SK-N-SH (cell line): Measurements from ENCODE around the gene PLAU. TPM values are rescaled to one million over a fixed set of nuclear protein-coding genes. Genes with fewer than 3 reads are reported as not detected.

ENCODE experiments used
- CTCF ChIA-PET: fragments of 300-600, 350-600 bp; formaldehyde crosslinking; extraction: SDS; loops from one replicate; lab custom pipeline; 2021; lab: Yijun Ruan, JAX
- POLR2A ChIA-PET: fragments of 350-600 bp; sonication (Branson Sonifier 250); formaldehyde crosslinking; extraction: SDS; loops from one replicate; lab custom pipeline; 2020; ENCODE audit warnings: antibody characterized with exemption, inconsistent platforms; lab: Yijun Ruan, JAX
- DNase-seq: peaks from one replicate; pipeline ENCODE4 v3.0.0; 2012
- H2AFZ ChIP-seq: fragments of 200-600 bp; sonication (generic); 2 replicates; pipeline ENCODE4 v1.8.1; 2016; ENCODE audit warnings: antibody characterized with exemption, mild to moderate bottlenecking, low read depth
- H3F3A ChIP-seq: fragments of 200-600 bp; sonication (generic); replicated peaks from 2 replicates; pipeline ENCODE3; 2016; ENCODE audit warnings: antibody characterized with exemption, mild to moderate bottlenecking; ENCODE audit not compliant: insufficient read depth
- H3K27ac ChIP-seq, 2 experiments: fragments of 200-500 bp in 1 of 2; fragments of 200-600 bp in 1 of 2; sonication (Bioruptor generic) in 1 of 2; sonication (generic), shearing (Covaris generic) in 1 of 2; 2 replicates each; pipeline versions ENCODE4 v1.5.1 to v1.6.1; 2014 to 2016; ENCODE audit warnings: low read depth in 2 of 2, inconsistent platforms in 1 of 2, low read length in 1 of 2, mild to moderate bottlenecking in 1 of 2, mixed read lengths in 1 of 2
- H3K27me3 ChIP-seq: fragments of 200-600 bp; sonication (generic), shearing (Covaris generic); 2 replicates; pipeline ENCODE4 v1.6.1; 2016; ENCODE audit warnings: mixed run types; ENCODE audit not compliant: insufficient read depth
- H3K36me3 ChIP-seq, 2 experiments: fragments of 200-500 bp in 1 of 2; fragments of 200-600 bp in 1 of 2; sonication (Bioruptor generic) in 1 of 2; sonication (generic) in 1 of 2; replicated peaks in 1 of 2; 2 replicates each; pipeline versions ENCODE3 to v1.5.1; 2014 to 2016; ENCODE audit warnings: low read length in 1 of 2, mild to moderate bottlenecking in 1 of 2; ENCODE audit not compliant: insufficient read depth in 2 of 2, control insufficient read depth in 1 of 2
- H3K4me1 ChIP-seq, 2 experiments: fragments of 200-500 bp in 1 of 2; fragments of 200-600 bp in 1 of 2; sonication (Bioruptor generic) in 1 of 2; sonication (generic), shearing (Covaris generic) in 1 of 2; 2 replicates each; pipeline versions ENCODE4 v1.5.1 to v1.6.1; 2014 to 2016; ENCODE audit warnings: low read depth in 1 of 2, low read length in 1 of 2, mixed run types in 1 of 2; ENCODE audit not compliant: insufficient read depth in 2 of 2, control insufficient read depth in 1 of 2
- H3K4me2 ChIP-seq: fragments of 200-600 bp; sonication (generic), shearing (Covaris generic); 2 replicates; pipeline ENCODE4 v1.6.1; 2017; ENCODE audit warnings: mixed run types
- H3K4me3 ChIP-seq, 2 experiments: fragments of 200-500 bp in 1 of 2; fragments of 200-600 bp in 1 of 2; sonication (Bioruptor generic) in 1 of 2; sonication (generic), shearing (Covaris generic) in 1 of 2; 2 replicates each; pipeline versions ENCODE4 v1.5.1 to v1.8.1; 2014 to 2016; ENCODE audit warnings: low read depth in 2 of 2, inconsistent platforms in 1 of 2, low read length in 1 of 2, mild to moderate bottlenecking in 1 of 2, mixed read lengths in 1 of 2, moderate library complexity in 1 of 2
- H3K79me2 ChIP-seq: fragments of 200-600 bp; sonication (generic); 2 replicates; pipeline ENCODE4 v1.8.1; 2017; ENCODE audit warnings: mild to moderate bottlenecking; ENCODE audit not compliant: insufficient read depth
- H3K9ac ChIP-seq: fragments of 200-600 bp; sonication (generic); 2 replicates; pipeline ENCODE4 v1.6.1; 2017; ENCODE audit warnings: mixed run types
- H3K9me2 ChIP-seq: fragments of 200-600 bp; sonication (generic); 2 replicates; pipeline ENCODE4 v1.6.1; 2017; ENCODE audit warnings: mixed run types
- H3K9me3 ChIP-seq: fragments of 200-600 bp; sonication (generic); 2 replicates; pipeline ENCODE4 v1.6.1; 2017; ENCODE audit warnings: mixed run types, mild to moderate bottlenecking, moderate library complexity
- H4K20me1 ChIP-seq: fragments of 200-600 bp; sonication (generic); 2 replicates; pipeline ENCODE4 v1.6.1; 2017; ENCODE audit warnings: mild to moderate bottlenecking, mixed run types; ENCODE audit not compliant: insufficient read depth
- CHD2 ChIP-seq: fragments of 150-350 bp; IDR thresholded peaks from 2 replicates; pipeline ENCODE4 v1.6.1; 2018; ENCODE audit warnings: low read length; ENCODE audit not compliant: partially characterized antibody
- ELF1 ChIP-seq: IDR thresholded peaks from 2 replicates; pipeline ENCODE4 v1.4.0; 2012
- EP300 ChIP-seq, 2 experiments: IDR thresholded peaks; 2 replicates each; pipeline versions ENCODE4 v1.4.0 to v1.6.1; 2012; ENCODE audit warnings: borderline replicate concordance in 1 of 2, low read depth in 1 of 2, low read length in 1 of 2
- EZH2phosphoT487 ChIP-seq: fragments of 200-600 bp; sonication (generic); IDR thresholded peaks from 2 replicates; pipeline ENCODE4 v1.6.1; 2017; ENCODE audit warnings: low read depth, mixed run types, mild to moderate bottlenecking, antibody characterized with exemption, moderate library complexity, borderline replicate concordance
- FOXJ3 ChIP-seq: sonication (generic); formaldehyde crosslinking; IDR thresholded peaks from 2 replicates; pipeline ENCODE4 v1.5.1; 2020; ENCODE audit warnings: mild to moderate bottlenecking, missing genetic modification reagents
- JUND ChIP-seq: IDR thresholded peaks from 2 replicates; pipeline ENCODE4 v1.4.0; 2012
- MEF2A ChIP-seq: IDR thresholded peaks from 2 replicates; pipeline ENCODE4 v1.4.0; 2012; ENCODE audit warnings: low read depth, borderline replicate concordance
- NFIC ChIP-seq: IDR thresholded peaks from 2 replicates; pipeline ENCODE4 v1.4.0; 2012; ENCODE audit warnings: borderline replicate concordance
- NRF1 ChIP-seq: IDR thresholded peaks from 2 replicates; pipeline ENCODE4 v1.6.1; 2012; ENCODE audit warnings: low read depth, mild to moderate bottlenecking, low read length
- POLR2AphosphoS5 ChIP-seq: IDR thresholded peaks from 2 replicates; pipeline ENCODE4 v1.6.1; 2012; ENCODE audit warnings: low read depth, low read length
- RAD21 ChIP-seq: IDR thresholded peaks from 2 replicates; pipeline ENCODE4 v1.6.1; 2012; ENCODE audit warnings: mild to moderate bottlenecking, low read length
- RCOR1 ChIP-seq: fragments of 150-350 bp; IDR thresholded peaks from 2 replicates; pipeline ENCODE4 v1.6.1; 2017; ENCODE audit warnings: antibody characterized with exemption, low read length
- RFX5 ChIP-seq: IDR thresholded peaks from 2 replicates; pipeline ENCODE4 v1.6.1; 2012; ENCODE audit warnings: mild to moderate bottlenecking, improper control_type of control experiment, low read length
- RXRA ChIP-seq: IDR thresholded peaks from 2 replicates; pipeline ENCODE4 v1.4.0; 2012; ENCODE audit warnings: low read depth, mild to moderate bottlenecking, borderline replicate concordance
- TEAD4 ChIP-seq: IDR thresholded peaks from 2 replicates; pipeline ENCODE4 v1.4.0; 2012; ENCODE audit warnings: mild to moderate bottlenecking, borderline replicate concordance; ENCODE audit not compliant: insufficient read depth
- YY1 ChIP-seq: IDR thresholded peaks from 2 replicates; pipeline ENCODE4 v1.4.0; 2012; ENCODE audit warnings: low read depth, mild to moderate bottlenecking
- WGBS: methylation state at CpG from one replicate; pipeline ENCODE4 v1.1.6; 2017; ENCODE audit warnings: low lambda C conversion rate; 5-methylcytosine and 5-hydroxymethylcytosine counted together
- polyA plus RNA-seq, 3 experiments: library from polyadenylated mRNA; depleted of rRNA; stranded (reverse); fragments of >200 nt; gene quantifications; 2 replicates each; pipeline ENCODE4 v1.2.3, GENCODE V29; 2012
- TF ChIP-seq, protein P1 (sequence below): fragments of 150-350 bp; IDR thresholded peaks from 2 replicates; pipeline ENCODE4 v1.6.1; 2017; ENCODE audit warnings: antibody characterized with exemption, low read length, low read depth, borderline replicate concordance
- TF ChIP-seq, protein P2 (sequence below): IDR thresholded peaks from 2 replicates; pipeline ENCODE4 v1.6.1; 2012; ENCODE audit warnings: mild to moderate bottlenecking, low read depth, low read length, moderate library complexity
- TF ChIP-seq, protein P3 (sequence below): fragments of 200-600 bp; sonication (generic); IDR thresholded peaks from 2 replicates; pipeline ENCODE4 v1.6.1; 2017; ENCODE audit warnings: antibody characterized with exemption, mild to moderate bottlenecking, moderate library complexity
- TF ChIP-seq, protein P4 (sequence below): IDR thresholded peaks from 2 replicates; pipeline ENCODE4; 2012

The PLAU gene
- polyA plus RNA-seq, 1 of the 3 experiments (the other 2 are of a cell fraction): 200 TPM

DNA sequence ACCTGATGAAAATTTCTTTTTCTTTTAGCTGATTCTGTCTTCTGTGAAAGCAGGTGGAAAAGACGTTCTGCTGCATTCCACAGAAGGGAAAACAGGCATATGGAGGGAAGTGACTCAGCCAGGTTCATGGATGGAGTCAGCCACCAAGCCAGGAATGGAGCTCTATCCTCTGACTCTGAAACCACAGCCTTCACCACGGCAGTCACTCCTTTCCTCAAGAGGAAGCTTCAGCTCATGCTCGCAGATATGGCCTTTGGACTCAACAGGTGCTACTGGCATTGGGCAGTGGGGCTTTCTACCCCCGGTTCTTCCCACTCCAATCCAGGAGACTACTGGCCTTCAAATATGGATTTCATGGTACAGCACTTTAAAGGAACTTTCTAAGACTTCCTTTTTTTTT, 11.5 kb upstream of the PLAU start (continued):
- TF ChIP-seq, protein P1, sequence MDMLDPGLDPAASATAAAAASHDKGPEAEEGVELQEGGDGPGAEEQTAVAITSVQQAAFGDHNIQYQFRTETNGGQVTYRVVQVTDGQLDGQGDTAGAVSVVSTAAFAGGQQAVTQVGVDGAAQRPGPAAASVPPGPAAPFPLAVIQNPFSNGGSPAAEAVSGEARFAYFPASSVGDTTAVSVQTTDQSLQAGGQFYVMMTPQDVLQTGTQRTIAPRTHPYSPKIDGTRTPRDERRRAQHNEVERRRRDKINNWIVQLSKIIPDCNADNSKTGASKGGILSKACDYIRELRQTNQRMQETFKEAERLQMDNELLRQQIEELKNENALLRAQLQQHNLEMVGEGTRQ: no peak
- TF ChIP-seq, protein P2, sequence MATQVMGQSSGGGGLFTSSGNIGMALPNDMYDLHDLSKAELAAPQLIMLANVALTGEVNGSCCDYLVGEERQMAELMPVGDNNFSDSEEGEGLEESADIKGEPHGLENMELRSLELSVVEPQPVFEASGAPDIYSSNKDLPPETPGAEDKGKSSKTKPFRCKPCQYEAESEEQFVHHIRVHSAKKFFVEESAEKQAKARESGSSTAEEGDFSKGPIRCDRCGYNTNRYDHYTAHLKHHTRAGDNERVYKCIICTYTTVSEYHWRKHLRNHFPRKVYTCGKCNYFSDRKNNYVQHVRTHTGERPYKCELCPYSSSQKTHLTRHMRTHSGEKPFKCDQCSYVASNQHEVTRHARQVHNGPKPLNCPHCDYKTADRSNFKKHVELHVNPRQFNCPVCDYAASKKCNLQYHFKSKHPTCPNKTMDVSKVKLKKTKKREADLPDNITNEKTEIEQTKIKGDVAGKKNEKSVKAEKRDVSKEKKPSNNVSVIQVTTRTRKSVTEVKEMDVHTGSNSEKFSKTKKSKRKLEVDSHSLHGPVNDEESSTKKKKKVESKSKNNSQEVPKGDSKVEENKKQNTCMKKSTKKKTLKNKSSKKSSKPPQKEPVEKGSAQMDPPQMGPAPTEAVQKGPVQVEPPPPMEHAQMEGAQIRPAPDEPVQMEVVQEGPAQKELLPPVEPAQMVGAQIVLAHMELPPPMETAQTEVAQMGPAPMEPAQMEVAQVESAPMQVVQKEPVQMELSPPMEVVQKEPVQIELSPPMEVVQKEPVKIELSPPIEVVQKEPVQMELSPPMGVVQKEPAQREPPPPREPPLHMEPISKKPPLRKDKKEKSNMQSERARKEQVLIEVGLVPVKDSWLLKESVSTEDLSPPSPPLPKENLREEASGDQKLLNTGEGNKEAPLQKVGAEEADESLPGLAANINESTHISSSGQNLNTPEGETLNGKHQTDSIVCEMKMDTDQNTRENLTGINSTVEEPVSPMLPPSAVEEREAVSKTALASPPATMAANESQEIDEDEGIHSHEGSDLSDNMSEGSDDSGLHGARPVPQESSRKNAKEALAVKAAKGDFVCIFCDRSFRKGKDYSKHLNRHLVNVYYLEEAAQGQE: peak; percentile 65
- TF ChIP-seq RXRA (peak; percentile 88; the same call in 1 of the 2 replicates), CHD2 (no peak), RAD21 (no peak), EP300 (IDR thresholded peaks at IDR 0.05; ENCODE audit: borderline replicate concordance in 1 of 2, low read depth in 1 of 2, low read length in 1 of 2) (peak in 1 of 2 experiments; percentile 92; a peak in 2 of 4 replicates), NRF1 (no peak), RFX5 (no peak), RCOR1 (no peak), POLR2AphosphoS5 (peak; percentile 63; the same call in 1 of the 2 replicates), JUND (peak; percentile 91), YY1 (no peak; the same call in 1 of the 2 replicates), TEAD4 (peak; percentile 76)
- TF ChIP-seq, protein P3, sequence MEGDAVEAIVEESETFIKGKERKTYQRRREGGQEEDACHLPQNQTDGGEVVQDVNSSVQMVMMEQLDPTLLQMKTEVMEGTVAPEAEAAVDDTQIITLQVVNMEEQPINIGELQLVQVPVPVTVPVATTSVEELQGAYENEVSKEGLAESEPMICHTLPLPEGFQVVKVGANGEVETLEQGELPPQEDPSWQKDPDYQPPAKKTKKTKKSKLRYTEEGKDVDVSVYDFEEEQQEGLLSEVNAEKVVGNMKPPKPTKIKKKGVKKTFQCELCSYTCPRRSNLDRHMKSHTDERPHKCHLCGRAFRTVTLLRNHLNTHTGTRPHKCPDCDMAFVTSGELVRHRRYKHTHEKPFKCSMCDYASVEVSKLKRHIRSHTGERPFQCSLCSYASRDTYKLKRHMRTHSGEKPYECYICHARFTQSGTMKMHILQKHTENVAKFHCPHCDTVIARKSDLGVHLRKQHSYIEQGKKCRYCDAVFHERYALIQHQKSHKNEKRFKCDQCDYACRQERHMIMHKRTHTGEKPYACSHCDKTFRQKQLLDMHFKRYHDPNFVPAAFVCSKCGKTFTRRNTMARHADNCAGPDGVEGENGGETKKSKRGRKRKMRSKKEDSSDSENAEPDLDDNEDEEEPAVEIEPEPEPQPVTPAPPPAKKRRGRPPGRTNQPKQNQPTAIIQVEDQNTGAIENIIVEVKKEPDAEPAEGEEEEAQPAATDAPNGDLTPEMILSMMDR: no peak
- TF ChIP-seq, all 33 proteins: peak for 12

DNA sequence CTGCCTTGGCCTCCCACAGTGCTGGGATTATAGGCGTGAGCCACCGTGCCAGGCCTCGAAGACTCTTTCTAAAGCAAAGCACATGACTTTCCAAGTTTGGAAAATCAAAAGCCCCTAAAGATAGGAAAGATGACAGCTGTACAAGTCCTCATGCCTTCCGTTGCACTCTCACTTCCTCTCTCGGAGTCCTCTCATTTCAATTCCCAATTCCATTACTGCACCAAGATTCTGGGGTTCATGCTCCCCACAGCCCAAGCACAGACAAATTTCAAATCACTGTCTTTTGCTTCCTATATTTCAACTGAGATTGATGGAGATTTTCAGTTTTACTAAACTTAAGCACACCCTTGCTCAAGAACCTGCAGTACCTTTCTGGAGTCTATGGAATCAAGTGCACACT, 10.9 kb upstream of the PLAU start:
- WGBS: 90% methylated on average over 5 of the region's 5 CpGs
- H3K4me3 ChIP-seq: no peak overlapping the region

More for the DNA sequence above, 10.9 kb upstream of the PLAU start:
- Histone ChIP-seq H3K9me2 (no peaks in the 10 kb centered on the region), H3K79me2 (no peaks in the 10 kb centered on the region), H4K20me1 (no peaks in the 10 kb centered on the region), H3K27ac (peak overlapping the region in 1 of 2 experiments; percentile 41; a peak in 2 of 4 replicates), H3K4me1 (peaks cover 0 to 8% of the 10 kb centered on the region in 2 experiments; a peak in 1 of 4 replicates), H2AFZ (no peak overlapping the region), H3K9me3 (no peaks in the 10 kb centered on the region), H3K9ac (no peak overlapping the region), H3F3A (peaks cover 21% of the 10 kb centered on the region), H3K4me2 (no peak overlapping the region), H3K27me3 (no peaks in the 10 kb centered on the region), H3K36me3 (no peaks in the 10 kb centered on the region)
- no peak for TF ChIP-seq EP300 (IDR thresholded peaks at IDR 0.05; ENCODE audit: borderline replicate concordance in 1 of 2, low read depth in 1 of 2, low read length in 1 of 2)
- TF ChIP-seq NFIC: no peak
- no peak for TF ChIP-seq EZH2phosphoT487
- TF ChIP-seq, protein P4, sequence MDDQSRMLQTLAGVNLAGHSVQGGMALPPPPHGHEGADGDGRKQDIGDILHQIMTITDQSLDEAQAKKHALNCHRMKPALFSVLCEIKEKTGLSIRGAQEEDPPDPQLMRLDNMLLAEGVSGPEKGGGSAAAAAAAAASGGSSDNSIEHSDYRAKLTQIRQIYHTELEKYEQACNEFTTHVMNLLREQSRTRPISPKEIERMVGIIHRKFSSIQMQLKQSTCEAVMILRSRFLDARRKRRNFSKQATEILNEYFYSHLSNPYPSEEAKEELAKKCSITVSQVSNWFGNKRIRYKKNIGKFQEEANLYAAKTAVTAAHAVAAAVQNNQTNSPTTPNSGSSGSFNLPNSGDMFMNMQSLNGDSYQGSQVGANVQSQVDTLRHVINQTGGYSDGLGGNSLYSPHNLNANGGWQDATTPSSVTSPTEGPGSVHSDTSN: no peak
- TF ChIP-seq NRF1: no peak
- TF ChIP-seq RXRA: no peak
- TF ChIP-seq ELF1: no peak
- no peak for TF ChIP-seq FOXJ3
- TF ChIP-seq POLR2AphosphoS5: no peak
- TF ChIP-seq MEF2A: no peak
- CTCF ChIA-PET: interaction anchor here (1.2 to 26.9 kb wide), 5 partner anchors 13 to 52 kb away, joined by 4 to 472 read pairs (median 5); no protein-coding TSS in a partner anchor
- DNase-seq: no peak
- POLR2A ChIA-PET: no interaction called here
